ENCODE measurements around the gene PTPN9.
"Not testable (repeated sequence)": the region's sequence is repeated elsewhere in the genome, so short reads cannot be mapped to it uniquely, and the experiment has no call there.

Gene PTPN9

GRCh38 chr15:75454471-75455378 lies 124.4 kb downstream of the PTPN9 start:
- in situ Hi-C loops (cut with MboI; ENCODE audit: low sequenced_read_pairs), result no loop called here

- in situ Hi-C loops (cut with MboI; ENCODE audit: low sequenced_read_pairs), result no loop called here
These were observed 125.2 kb downstream of the PTPN9 start for GRCh38 chr15:75453703-75454470.

GRCh38 chr15:75452865-75453702 lies 126.0 kb downstream of the PTPN9 start:
- in situ Hi-C loops (cut with MboI; ENCODE audit: low sequenced_read_pairs), result no loop called here

- in situ Hi-C loops (cut with MboI; ENCODE audit: low sequenced_read_pairs), result no loop called here
These were observed 126.7 kb downstream of the PTPN9 start for GRCh38 chr15:75452364-75452864.

GRCh38 chr15:75451674-75452363 lies 127.3 kb downstream of the PTPN9 start, which contains the start of gene SIN3A:
Gene SIN3A, minus strand, starts transcription at chr15:75451690. Its CDS starts 21,315 bp downstream, at chr15:75430375.
- in situ Hi-C loops (cut with MboI; ENCODE audit: low sequenced_read_pairs), result no loop called here

GRCh38 chr15:75451202-75451673 lies 127.9 kb downstream of the PTPN9 start:
- in situ Hi-C loops (cut with MboI; ENCODE audit: low sequenced_read_pairs), result no loop called here

- in situ Hi-C loops (cut with MboI; ENCODE audit: low sequenced_read_pairs), result no loop called here
These were observed 128.6 kb downstream of the PTPN9 start for GRCh38 chr15:75450307-75451201.

GRCh38 chr15:75449585-75450306 lies 129.4 kb downstream of the PTPN9 start:
- in situ Hi-C loops (cut with MboI; ENCODE audit: low sequenced_read_pairs), result no loop called here

GRCh38 chr15:75448171-75448570 lies 130.9 kb downstream of the PTPN9 start:
- in situ Hi-C loops (cut with MboI; ENCODE audit: low sequenced_read_pairs), result not testable (repeated sequence)

GRCh38 chr15:75446151-75446550 lies 133.0 kb downstream of the PTPN9 start:
- in situ Hi-C loops (cut with MboI; ENCODE audit: low sequenced_read_pairs), result no loop called here

GRCh38 chr15:75445324-75445723 lies 133.8 kb downstream of the PTPN9 start:
- in situ Hi-C loops (cut with MboI; ENCODE audit: low sequenced_read_pairs), result not testable (repeated sequence)

GRCh38 chr15:75443972-75444453 lies 135.1 kb downstream of the PTPN9 start:
- in situ Hi-C loops (cut with MboI; ENCODE audit: low sequenced_read_pairs), result not testable (repeated sequence)

GRCh38 chr15:75437721-75438120 lies 141.4 kb downstream of the PTPN9 start:
- in situ Hi-C loops (cut with MboI; ENCODE audit: low sequenced_read_pairs), result no loop called here

- in situ Hi-C loops (cut with MboI; ENCODE audit: low sequenced_read_pairs), result no loop called here
These were observed 142.2 kb downstream of the PTPN9 start for GRCh38 chr15:75436881-75437280.

- in situ Hi-C loops (cut with MboI; ENCODE audit: low sequenced_read_pairs), result no loop called here
These were observed 147.4 kb downstream of the PTPN9 start for GRCh38 chr15:75431682-75432081.

- in situ Hi-C loops (cut with MboI; ENCODE audit: low sequenced_read_pairs), result no loop called here
These were observed 147.8 kb downstream of the PTPN9 start for GRCh38 chr15:75431270-75431669.

GRCh38 chr15:75430259-75430658 lies 148.9 kb downstream of the PTPN9 start:
- in situ Hi-C loops (cut with MboI; ENCODE audit: low sequenced_read_pairs), result no loop called here

- in situ Hi-C loops (cut with MboI; ENCODE audit: low sequenced_read_pairs), result no loop called here
These were observed 151.0 kb downstream of the PTPN9 start for GRCh38 chr15:75428152-75428551.

All from HL-60/S4 treated with retinoic acid at 250 ng/mL for 4 days and 3 days (cell line).